Left colon (tissue), 2 donors: Measurements from ENCODE around the gene RPL3. TPM values are rescaled to one million over a fixed set of nuclear protein-coding genes. Genes with fewer than 3 reads are reported as not detected.

ENCODE experiments used
- ATAC-seq: fragments of 200-7000 bp; cut with Tn5 transposase; one replicate; pipeline ENCODE4 v1.9.1; 2020; ENCODE audit warnings: mild to moderate bottlenecking, moderate library complexity
- DNase-seq, 2 donors: peaks; one replicate each; pipeline ENCODE4 v3.0.0-alpha.2; 2020
- intact Hi-C, 2 donors: fragments of 100-400 bp; cut with DNase I in 1 of 2; cut with micrococcal nuclease in 1 of 2; formaldehyde crosslinking; loops; one replicate each; pipeline versions ENCODE4 v1.11.2 to v1.14.0; 2022; cut with DNase I, micrococcal nuclease
- total RNA-seq, 2 donors: library from RNA; stranded (reverse); fragmentation: NEBNext Ultra II Directional; extraction: Animal tissue kit (Norgen Biotek cat#: 25700); gene quantifications; one replicate each; pipeline ENCODE4 v1.2.1, GENCODE V29; 2021
- donor health status: DM: no; HTN: no; CAD: no.
- donor health status: DM: yes; HTN: yes; CAD: no.

RPL3 gene
- total RNA-seq, 2 donors from 2014 or later, result 1,637 to 1,665 TPM

DNA sequence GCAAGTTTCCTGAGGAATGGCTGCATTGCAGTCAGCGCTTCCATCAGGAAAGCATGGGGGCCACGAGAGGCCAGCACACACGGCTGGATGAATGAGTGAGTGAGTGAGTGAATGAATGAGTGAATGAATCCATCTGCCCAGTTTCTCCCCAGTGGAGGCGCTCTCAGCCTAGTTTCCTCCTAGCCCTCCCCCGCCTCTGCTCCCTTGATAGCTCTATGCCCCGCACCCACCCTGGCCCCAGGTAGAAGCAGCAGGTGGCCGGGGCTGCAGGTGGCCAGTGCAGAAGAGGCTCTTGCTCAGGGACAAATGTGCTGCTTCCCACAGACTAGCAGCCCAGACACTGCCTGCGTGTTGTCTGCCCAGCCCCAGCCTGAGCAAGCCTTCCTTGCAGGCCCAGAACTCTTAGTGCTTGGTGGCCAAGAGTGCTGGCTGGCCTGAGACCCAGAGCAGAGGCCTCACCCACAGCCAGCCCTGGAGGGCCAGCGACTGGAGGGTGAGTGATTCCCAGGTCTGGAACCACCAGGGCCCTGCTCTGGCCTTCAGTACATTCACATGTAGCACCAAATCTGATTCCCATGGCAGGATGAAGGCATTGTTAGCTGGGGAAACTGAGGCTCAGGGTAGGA lies 43.5 kb downstream of the RPL3 start:
- intact Hi-C loops, result no loop called here
- no peak for DNase-seq
- ATAC-seq, result no peak

DNA sequence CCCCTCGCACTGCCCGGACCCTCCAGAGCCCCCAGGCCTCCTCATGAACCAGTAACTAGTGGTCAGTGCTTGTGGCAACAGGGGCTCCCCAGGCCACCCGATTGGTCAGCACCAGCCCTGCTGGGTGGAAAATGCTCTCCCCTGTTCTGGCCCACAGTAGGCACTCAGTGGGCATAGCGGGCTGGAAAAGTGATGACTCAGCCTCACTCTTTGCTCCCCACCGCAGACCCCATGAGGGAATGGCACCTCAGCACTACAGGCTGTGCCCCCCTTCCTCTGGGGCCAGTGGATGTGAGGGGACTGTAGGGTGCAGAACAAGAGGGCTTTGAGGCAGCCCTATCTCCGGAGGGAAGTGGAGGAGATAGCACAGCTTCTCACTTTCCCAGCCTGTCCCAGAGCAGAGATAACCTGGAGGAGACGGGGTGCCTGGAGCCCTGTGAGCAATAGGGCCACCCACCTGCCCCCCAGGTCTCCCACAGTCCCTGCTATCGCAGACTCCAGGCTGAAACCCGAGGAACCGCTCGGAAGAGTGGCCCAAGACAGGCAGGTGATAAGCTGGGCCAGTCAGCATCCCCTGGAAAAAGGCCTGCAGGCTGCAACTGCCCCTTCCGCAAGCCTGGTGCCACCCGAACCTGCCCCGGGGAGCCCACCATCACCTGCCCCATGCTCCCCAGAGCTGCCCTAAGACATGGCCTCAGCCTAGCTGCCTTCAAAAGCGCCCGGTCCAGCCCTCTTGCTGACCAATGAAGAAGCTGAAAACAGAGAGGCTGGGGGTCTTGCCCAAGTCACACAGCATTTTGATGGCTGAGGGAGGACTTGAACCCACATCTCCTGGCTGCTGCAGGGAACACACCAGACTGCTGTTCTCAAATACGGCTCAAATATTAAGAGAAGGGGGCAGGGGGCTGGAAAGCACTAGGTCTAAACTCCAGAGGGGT lies 45.2 kb downstream of the RPL3 start:
- ATAC-seq (no peak), DNase-seq (no peak)
- intact Hi-C loops, result no loop called here

DNA sequence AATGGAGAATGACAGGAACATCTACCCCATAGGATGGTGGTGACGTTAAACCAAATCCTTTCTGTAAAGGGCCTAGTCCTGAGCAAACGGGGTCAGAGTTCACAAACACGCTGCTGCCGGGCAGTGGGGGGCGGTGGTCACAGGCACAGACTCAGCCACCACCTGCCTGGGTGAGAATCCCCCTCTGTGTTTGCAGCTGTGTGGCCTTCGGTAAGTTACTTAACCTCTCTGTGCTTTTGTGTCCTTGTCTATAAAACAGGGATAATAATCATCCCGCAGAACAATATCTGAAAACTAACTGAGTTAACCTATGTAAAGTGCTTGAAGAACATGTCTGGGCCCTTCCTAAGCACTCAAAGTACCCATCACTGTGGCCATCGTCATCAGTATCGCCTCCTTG lies 48.6 kb downstream of the RPL3 start:
- intact Hi-C loops, result no loop called here
- DNase-seq (no peak), ATAC-seq (no peak)

DNA sequence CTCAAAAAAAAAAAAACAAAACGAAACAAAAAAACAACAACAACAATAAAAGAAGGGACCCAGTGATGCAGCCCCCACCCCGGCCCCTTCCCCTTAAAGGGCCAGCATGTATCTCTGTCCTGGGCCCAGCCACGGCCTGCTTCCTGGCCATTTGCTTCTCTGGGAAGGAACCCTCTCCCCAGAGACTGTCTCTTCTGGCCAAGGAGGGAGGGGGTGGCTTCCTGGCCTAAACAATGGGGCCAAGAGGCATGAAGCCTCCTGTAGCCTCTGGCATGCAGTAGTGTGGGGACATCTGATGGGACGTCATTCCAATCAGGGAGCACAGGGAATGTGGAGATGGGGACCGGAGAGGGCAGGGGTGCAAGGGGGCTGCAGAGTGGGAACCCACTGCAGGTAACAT lies 49.1 kb downstream of the RPL3 start:
- ATAC-seq (no peak), DNase-seq (no peak)
- intact Hi-C loops, result no loop called here

DNA sequence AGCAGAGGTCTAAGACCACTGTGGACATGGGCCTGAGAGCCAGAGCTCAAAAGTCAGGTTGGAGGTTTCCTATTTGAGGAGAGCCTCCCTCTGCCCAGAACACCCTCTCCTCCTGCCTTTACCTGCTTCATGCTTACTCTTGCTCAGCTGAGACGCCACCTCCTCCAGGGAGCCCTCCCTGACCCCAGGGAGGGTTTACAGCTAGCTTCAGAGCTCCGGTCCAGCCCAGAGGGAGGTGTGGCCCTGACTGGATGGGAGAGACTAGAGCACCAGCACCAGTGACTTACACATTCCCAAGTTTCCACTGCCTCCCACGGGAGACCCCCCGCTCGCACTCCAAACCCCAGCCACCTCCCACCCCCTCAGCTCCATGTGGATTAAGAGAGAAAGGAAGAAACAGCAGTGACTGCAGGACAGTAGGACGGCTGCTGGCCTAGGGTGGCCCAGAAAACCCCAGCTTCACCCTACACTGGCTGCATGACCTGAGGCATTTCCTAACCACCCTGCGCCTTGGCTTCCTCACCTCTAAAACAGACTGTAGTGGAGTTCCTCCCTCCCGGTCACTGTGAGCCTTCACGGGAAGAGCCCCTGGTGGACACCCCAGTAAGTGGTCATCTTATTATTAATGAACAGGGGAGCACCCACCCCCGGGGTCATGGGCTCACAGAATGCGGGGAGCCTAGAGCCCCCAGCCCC lies 50.2 kb downstream of the RPL3 start:
- intact Hi-C loops, result no loop called here
- no peak for ATAC-seq

DNA sequence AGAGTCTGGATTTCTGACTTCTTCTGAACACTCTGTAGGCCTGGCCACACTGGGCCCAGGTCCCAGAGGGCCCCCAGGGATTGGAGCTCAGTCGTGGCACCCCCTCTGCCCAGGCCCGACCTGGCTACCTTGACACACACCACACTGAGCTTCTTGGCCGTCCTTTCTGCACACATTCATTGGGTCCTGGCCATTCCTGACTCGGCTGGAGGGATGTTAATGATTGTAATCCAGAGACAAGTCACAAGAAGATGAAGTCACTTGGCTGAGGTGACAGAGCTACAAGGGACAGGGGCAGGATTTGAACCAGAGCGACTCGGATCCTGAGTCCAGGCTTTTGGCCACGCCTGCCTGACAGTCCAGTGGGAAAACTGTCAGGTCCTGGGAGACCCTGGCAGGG lies 50.8 kb downstream of the RPL3 start:
- intact Hi-C loops, result no loop called here
- no peak for ATAC-seq

More for the DNA sequence above, 50.2 kb downstream of the RPL3 start:
- DNase-seq, result no peak

DNA sequence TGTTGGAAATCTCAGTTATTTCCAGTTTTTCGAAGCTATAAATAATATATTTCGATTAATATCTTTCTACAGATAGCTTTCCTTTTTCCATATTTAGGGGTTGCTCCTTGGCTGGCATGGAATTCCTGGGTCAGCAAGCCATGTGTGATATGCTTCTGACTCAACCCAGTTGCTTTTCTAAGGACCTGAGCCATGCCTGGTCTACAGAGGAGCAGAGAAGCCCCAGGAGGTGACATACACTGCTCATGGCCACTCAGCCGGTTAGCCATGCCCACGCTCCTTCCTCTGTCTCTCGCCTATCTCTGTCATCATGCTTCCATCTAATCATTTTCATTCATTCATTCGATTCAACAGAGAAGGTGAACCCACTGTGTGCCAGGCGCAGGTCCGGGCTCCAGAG lies 51.4 kb downstream of the RPL3 start:
- DNase-seq, result no peak
- no peak for ATAC-seq
- intact Hi-C loops, result no loop called here

More for the DNA sequence above, 50.8 kb downstream of the RPL3 start:
- DNase-seq, result no peak

DNA sequence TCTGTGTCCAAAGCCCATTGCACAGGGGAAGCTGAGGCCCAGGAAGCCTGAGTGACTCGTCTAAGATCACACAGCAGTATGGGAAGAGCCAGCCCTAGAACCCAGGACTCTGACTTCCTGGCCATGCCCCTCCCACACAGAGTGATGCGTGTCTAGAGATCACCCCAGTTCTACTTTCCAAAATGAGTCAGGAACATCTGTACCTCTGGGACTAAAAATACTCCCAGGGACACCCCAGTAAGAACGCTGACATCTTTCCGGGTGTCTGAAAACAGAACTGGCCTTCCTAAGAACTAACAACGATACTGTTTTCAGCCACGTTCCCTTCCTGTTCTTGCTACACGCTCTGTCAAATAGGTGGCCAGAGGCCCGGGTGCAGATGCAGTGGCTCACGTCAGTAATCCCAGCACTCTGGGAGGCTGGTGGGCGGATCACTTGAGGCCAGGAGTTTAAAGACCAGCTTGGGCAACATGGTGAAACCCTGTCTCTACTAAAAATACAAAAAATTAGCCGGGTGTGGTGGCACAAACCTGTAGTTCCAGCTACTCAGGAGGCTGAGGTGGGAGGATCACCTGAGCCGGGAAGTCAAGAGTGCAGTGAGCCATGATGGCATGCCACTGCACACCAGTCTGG lies 52.9 kb downstream of the RPL3 start:
- DNase-seq (no peak), ATAC-seq (no peak)
- intact Hi-C loops, result no loop called here

DNA sequence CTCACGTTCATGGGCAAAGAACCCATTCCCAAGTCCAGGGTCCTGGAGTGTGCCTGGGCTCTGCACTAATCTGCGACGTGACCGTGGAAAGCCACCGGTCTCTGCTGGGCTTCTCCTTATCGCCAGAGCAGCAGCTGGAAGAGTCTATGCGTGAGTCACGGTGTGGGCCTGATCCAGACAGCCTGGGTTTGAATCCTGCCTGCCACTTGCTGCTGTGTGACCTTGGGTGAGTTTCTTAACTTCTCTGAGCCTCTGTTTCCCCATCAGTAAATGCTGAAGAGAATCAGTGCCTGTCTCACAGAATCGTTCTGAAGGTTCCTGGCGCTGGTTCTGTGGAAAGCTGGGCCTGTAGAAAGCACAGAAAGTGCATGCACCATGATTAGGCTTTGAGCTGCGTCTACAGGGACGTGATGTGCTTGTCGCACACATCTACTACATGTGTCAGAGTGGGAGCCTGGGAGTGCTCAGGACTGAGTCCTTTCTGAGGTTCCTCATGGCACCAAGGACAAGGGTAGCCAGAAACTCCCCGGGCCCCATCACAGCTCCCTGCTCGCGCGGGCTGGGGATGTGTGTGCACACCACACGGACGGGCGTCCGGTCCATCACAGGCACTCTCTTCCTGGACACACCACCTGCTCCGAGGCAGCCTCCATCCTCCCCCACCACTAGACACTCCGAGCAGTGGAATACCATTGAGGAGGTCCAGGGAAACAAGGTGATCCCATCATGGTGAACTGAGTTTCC lies 54.1 kb downstream of the RPL3 start:
- DNase-seq, result no peak
- no peak for ATAC-seq
- intact Hi-C loops, result no loop called here

DNA sequence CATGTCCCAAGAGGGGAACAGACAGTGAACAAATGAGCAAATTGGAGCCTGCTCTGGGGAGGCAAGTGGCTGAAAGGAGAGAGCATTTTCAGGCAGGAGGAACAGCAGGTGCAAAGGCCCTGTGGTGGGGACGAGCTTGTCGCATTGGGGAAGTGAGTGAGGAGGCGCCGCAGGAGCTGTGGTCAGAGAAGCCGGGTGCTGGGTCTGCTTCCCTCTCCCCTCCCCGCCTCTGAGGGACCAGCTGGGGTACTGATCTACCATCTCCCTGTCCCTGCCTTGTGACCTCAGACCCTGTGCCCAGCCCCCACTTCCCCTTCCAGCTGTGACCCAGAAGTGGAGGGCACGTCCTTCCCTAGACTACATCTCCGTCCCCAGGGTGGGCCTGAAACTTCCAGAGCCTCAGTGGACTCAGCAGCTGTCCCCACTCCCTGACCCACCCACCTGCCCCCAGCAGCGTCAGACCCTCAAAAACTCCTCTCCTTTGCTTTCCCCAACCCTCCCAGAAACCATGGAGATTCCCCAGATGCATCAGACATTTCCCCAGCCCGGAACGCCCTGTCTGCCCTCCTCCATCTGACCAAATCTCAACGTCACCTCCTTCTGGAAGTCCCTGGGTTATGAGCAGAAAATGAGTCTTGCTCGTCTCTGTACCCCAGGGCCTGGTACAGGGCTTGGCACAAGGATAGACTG lies 54.9 kb downstream of the RPL3 start:
- ATAC-seq (peak; percentile 22), DNase-seq (peak; percentile 36 to 64)
- intact Hi-C loops, result no loop called here

DNA sequence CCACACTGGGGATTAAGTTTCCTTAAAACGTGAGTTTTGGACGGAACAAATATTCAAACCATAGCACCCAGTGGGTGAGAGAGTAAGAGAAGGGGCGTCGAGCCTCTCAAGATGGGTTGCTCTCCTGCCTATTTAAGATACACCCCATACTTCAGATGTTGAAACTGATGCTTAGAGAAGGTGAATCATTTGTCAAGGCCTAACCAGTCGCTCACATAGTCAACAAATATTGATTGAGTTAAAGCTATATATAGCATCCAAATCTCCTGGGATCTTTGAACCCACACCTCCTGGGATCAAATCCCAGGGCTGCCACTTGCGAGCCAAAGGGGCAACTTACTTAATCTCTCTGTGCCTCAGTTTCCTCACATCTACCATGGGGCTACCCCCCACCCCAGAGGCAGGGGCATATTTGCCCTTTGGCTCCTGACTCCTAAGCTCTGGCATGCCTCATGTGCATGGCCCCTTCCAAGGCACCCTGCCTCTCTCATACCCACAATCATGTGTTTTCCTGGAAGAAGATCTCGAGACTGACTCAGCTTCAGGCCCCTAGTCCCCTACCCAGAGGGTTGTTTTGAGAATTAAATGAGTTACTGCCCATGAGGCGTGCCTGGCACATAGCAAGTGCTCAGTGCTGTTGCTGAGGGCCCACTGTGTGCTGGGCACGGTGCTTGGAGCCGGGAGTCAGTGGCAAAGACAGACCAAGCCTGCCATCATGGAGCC lies 55.6 kb downstream of the RPL3 start:
- DNase-seq (no peak), ATAC-seq (no peak)
- intact Hi-C loops, result no loop called here

Other genes starting within 250 kb of the RPL3 start
- gene APOBEC3G, start 242.3 kb downstream of the RPL3 start, total RNA-seq, result 1 to 10 TPM; 3.8 to 7.8 TPM
- not detected for gene APOBEC3H, start 222.4 kb downstream of the RPL3 start, total RNA-seq
- gene CBX7, start 166.9 kb downstream of the RPL3 start, total RNA-seq, result 10 to 100 TPM; 18.6 to 33.4 TPM
- gene PDGFB, start 74.6 kb downstream of the RPL3 start, total RNA-seq, result 1 to 10 TPM; 2.7 to 5.3 TPM
- 1 to 10 TPM; 1.3 to 4.4 TPM for gene SYNGR1, start 30.4 kb upstream of the RPL3 start, total RNA-seq
- 10 to 100 TPM; 19.4 to 20.3 TPM for gene TAB1, start 80.2 kb upstream of the RPL3 start, total RNA-seq
- gene MGAT3, start 137.4 kb upstream of the RPL3 start, total RNA-seq, result 10 to 100 TPM in 1 of 2 donors, 1 to 10 TPM in 1; 5.6 to 10.7 TPM
- 10 to 100 TPM; 33.1 to 36.3 TPM for gene MIEF1, start 182.7 kb upstream of the RPL3 start, total RNA-seq
- 100 to 1,000 TPM; 256 to 277 TPM for gene ATF4, start 200.9 kb upstream of the RPL3 start, total RNA-seq
- gene RPS19BP1, start 213.1 kb upstream of the RPL3 start, total RNA-seq, result 10 to 100 TPM; 57.6 to 60.7 TPM